GM21526 (cell line): ENCODE data around the gene PTPA.

Experiments
- ATAC-seq: cut with Tn5 transposase; IDR thresholded peaks from one replicate; pipeline ENCODE4 v1.9.1; 2021; ENCODE audit warnings: moderate library complexity; ENCODE audit not compliant: unreplicated experiment, low FRiP score

PTPA gene

DNA sequence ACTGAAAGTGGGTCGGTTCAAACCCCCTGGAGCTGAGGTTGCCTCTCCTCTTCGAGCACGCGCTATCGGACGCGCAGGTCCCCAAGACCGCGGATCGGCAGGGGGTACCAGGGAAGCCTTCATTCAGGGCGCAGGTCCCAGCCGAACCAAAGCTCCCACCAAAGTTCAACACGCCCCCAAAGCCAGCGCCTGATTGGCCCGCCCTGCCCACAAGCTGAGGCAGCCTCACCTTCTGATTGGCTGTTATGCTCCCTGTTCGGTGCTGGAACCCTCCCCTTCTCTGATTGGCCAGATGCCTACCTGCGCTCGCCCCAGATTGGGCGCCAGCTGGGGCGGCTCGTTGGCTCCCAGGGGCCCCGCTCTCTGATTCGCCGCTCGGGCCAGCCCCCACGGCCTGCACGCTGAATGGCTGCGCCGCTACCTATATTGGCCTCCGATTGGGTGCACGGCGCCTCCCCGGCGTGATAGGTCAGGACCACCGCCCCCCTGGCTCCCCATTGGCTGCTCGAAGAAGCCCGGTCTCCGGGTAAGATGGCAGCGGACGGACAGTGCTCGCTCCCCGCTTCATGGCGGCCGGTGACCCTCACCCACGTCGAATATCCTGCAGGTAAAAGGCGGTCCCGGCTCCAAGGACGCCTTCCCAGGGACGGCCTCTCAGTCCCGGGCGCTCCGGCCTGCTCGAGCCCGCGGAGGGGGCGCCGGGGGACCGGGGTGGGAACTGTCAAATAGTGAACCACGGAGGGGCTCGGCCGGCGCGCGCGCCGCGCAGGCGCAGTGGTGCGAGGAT is 30.4 kb upstream of the PTPA start, which contains the start of gene DOLPP1:
Gene DOLPP1 (plus strand): TSS at position 511 of the 787 bp plus-strand sequence. CDS start 21 bp downstream, at position 532.
- peak; percentile 85 for ATAC-seq

DNA sequence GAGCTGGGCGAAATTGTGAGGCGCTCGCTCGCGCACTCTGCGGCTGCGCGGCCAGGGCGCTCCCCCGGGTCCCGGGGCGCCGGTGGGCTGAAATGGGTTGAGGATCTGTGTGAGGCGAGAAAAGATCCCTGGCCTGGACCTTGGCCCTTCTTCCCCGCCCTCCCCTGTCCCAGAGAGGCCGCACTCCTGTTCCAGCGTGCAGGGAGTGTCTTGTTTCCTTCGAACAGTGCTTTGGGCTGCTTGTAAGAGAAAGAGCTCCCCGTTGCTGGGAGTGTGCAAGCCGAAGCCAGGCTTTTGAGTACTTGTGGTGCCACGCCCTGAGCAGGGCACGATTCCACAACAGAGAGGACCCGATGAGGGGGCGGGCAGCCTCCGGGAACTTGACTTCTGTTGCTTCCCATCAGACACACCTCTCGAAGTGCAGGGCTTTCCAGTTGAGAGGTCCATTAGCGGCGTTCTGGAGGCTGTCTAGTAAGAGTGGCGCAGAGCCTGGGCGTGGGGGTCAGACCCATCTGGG is 29.8 kb upstream of the PTPA start:
- no peak for ATAC-seq

DNA sequence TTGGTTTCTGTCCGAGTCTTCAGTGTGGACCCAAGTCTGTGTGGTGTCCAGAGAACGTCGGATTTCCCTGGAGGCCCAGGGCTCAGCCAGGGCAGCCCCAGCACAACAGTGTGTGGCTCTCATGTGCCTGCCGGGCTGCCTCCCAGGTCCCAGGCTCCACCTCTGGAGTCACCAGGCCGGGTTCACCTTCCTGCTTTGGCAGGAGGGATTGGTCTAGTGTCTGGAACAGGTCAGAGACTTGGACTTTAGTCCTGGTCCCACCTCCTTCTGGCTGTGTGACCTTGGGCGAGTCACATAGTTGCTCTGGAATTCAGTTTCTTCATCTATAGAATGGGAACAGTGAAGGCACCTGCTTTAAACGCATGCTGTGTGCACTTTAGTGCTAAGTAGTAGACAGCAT is 27.1 kb upstream of the PTPA start:
- no peak for ATAC-seq

DNA sequence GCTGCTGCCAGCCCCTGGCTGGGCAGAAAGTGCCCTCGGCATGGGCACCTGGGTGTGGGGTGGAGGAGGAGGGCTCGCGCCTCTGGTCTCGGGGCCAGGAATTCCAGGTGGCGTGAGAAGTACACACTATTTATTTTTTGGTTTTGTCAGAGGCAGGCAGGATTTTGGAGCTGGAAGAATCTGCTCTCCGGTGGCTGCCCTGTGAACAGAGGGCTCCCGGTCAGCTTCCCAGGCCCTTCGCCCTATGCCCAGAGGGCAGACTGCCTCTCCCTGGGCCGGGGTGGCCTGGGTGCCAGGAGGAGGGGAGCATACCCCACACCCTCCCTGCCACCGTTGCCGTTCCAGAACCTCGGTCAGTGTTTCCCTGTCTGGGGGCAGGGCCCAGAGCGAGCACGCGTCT is 22.0 kb upstream of the PTPA start:
- ATAC-seq, result no peak

DNA sequence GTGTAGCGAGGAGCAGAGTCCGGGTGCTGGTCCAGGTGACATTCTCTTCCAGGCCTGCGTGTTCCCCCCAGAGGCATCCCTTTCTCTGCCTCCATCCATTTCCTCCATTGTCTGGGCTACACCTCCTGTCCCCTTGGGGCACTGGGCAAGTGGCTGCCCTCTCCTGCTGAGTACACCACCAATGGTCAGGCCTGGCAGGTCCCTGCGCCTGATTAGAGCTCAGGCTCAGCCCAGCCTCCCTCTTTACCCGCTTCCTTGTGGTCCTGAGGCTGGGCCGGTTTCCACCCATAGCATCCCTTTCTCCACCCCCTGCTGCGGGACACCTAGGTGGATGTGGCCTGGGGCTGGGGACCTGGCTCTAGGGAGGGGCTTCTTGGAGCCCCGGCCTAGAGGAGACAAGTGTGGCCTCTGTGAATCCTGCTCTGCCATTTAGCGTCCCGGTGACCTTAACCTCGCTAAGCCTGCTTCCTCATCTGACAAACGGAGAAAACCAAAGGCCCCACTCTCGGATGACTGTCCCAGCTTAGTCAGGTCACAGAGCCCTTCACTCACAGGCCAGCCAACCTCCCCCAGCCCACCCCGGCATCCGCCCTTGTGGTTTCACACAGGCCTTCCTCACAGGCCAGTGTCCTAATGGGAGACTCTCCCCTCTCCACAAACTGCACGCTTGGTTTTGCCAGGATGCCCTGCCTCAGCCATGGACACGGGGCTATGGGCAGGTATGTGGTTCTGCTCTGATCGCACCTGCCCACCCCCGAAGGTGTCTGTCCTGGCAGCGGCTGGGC is 17.4 kb upstream of the PTPA start:
- no peak for ATAC-seq

DNA sequence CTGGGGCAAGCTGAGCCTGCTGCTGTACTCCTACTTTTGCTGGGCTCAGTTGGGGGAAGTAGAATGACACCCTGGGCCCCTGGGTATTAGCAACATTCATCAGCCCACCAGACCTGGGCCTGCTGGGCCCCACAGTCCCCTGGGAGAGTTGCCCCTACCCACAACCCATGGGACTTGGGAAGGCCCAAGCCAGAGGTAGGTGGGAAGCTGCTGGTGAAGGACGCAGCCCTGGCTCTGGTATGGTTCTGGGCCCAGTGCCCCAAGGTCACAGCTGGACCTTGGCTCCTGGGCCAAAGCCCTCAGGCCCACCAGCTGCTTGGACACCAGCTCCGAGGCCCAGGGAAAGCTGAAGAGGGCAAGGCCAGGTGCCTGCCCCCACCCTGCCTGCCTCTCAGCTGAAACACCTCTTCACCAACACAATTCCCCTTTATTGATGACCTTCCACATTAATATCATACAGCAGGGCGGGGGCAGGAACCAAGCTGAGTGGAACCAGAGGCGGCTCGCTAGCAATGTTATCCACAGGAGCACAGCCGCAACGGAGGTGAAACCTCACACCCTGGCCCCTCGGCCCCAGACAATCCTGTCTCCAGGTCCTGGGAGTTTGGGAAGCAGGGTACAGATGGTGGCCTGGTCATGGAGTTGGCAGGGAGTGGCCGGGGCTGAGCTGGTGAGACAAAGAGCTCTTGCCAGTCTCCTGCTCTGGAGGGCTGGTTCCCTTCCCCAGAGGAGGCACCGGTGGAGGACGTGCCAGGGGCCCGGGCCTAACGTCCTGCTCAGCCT is 16.6 kb upstream of the PTPA start:
- ATAC-seq, result no peak

DNA sequence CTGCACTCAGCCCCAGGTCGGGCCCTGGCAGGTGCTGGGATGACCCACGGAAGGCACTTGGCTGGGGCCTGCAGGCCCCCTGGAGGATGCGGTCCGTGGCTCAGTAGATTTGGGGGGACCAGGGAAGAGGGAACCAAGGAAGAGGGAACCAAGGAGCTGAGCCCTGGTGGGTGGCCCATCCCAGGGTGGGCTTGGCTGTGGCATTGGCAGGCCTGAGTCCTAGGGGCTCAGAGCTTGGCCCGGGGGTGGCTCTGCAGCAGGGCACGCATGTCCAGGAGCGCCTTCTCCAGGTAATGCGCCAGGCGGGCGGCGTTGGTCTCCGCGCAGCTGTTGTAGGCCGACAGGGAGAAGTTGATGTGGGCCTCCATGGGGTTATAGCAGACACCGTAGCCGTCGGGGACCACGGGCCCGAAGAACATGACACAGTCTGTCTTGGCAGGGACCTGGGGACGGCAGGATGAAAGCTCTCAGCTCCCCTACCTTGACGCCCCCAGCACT is 16.0 kb upstream of the PTPA start:
- ATAC-seq, result no peak

DNA sequence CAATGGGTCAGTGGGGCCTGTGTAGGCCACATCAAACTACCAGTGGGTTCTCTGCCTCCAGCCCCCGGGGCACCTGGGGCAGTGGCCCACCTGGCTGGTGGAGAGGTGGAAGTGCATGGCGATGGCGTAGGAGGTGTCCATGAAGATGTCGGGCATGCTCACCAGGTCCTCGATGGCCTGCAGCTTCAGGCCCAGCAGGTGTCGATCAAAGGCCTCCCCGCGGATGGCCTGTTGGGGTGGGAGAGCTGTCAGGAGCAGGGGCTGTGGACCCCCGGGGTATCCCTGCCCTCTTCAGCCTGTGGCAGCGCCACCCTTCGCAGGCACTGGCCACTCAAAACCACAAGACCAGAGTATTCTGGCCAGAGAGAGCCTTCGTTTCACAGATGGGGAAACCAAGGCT is 15.3 kb upstream of the PTPA start:
- ATAC-seq, result no peak

DNA sequence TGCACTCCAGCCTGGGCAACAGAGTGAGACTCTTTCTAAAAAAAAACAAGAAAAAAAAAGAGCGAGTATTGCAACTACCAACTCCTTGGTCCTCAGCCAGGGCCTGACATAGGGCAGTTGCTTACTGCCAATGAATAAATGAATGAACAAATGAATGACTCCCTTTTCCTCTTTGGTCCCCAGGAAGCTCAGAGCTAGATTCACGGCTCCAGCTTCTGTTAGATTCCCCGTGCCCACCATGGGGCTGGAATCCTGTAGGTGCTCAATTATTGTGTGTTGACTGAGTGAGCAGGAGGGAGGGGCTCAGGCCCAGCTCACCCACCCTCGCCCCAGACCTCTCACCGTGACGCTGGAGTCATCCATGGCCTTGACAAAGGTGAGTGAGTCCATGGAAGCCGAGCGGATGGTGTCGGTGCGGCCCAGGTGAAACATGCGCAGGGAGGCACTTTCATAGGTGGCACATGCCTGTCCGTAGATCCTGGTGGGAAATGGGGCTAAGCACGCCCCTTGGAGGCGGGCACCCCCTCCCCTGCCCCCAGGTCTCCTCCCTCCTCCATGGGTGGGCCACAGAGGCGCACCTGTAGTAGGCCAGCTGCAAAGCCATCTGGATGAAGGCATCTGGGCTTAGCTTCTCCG is 13.4 kb upstream of the PTPA start:
- ATAC-seq, result no peak

DNA sequence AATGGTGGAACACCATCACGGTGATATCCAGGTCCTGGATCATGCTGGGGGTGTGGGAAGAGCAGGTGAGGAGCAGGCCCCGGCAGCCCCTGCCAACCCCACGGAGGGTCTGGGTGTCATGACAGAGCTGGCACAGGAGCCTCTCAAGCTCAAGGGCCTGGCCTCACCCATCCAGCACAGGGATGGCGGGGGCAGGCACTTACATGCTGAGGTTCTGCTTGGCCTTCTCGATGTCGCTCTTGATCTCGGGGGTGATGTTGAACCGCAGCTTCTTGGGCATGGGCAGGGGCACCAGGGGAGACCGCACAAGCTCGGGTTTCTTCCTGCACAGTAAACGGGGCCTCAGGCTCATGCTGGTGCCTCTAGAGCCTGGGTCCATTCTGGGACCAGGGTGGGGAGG is 12.9 kb upstream of the PTPA start:
- ATAC-seq, result no peak

DNA sequence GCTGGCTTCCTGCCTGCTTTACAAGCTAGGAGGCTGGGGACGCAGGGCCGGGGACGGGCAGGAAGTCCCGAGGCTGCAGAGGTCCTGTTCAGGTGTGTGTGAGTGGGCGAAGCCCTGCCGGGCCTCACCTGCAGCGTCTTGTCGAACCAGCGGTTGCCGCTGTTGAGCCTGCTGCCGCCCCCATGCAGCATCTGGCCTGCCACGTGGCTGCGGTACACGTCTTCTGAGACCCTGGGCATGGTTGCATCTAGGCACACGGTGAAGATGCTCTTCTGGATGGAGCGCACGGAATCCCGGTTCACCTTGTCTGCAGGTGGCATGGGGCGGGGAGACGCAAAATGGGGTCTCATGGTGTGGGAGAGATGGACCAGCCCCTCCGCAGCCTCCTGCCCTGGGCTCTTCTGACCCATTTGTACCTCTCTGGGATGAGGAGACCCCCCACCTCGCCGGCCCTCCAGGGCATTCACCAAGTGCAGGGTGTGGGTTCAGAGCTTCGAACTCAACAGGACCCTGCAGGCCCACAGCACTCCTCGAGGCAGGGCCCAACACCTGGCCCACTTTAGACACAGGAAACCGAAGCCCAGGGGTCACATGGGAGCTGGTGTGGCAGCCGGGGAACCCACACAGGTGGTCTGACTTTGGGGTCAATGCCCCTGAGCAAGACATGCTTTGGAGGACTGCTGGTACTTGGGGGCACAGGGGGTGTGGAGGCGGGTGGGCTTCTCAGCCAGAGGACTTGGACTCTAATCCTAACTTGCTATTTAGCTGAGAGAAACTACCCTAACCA is 10.6 kb upstream of the PTPA start:
- ATAC-seq, result no peak

DNA sequence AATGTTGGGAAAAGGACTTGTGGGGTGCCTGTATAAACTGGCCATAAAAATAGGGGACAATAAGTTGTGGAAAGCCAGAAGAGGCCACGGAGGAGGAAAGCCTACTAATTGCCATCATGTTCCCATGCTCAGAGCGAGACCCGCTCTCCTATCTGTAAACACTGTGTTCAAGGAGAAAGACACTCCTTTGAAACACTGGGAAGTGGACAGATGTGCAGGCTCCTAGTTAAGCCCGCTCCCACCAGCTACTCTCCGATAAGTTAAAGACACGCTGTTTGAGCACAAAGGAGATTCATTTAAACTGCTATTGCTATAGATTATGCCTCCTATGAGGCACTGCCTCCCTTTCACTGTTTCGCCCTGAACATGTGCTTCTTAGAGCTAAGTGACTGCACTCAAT is 9.9 kb upstream of the PTPA start:
- no peak for ATAC-seq

DNA sequence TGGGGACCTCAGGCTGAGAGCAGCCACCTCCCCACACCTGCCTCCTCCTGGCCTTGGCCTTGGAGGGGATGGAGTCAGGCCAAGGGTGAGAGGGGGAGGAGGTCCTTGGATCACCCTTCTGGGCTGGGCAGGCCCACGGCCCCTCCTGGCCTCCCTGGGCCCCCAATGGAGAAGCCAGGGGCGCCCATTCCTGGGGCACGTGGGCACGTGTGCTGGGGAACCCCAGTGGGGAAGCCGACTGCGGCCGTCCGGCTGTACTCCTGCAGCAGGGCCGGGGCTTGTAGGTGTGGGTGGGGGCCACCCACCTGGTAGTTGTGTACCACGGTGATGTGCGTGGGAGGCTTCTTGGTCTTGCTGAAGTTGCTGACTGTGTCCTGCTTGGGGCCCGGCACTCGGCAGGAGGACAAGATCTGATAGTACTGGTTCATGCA is 9.1 kb upstream of the PTPA start:
- no peak for ATAC-seq

DNA sequence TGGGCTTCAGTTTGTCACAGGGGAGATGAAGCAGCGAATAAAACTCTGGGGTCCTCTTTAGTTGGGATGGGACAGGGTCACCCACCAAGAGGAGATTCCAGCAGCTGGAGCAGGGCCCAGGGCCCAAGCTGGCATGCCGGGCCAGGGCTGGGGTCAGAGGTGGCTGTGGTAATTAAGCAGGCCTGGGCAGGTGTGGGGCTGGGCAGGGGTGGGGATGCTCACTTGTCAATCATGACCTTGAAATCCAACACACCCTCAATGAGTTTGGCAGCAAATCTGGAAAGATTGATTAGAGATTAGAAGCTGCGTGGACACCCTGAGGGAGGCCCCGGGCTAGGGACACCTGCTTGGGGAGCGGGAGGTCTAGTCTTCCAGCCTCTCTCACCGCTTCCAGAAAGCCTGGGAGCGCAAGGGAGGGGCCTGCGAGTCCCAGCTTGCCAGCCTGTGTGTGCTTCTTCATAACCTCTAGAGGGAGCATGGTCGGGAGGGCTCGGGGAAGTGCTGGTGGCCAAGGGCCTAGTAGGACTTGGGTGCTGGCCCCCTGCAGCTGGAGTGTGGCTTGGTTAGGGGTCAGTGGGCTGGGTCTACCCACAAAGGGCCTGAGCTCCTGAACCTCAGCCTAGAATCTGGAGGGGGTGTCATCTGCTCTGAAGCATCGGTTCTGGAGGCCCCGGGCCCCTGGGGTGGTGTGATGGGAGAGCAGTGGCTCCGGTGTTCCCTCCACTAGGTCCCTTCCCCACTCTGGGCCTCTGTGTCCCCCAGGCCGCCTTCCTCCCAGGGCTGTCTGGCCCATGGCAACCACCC is 8.2 kb upstream of the PTPA start:
- ATAC-seq, result no peak

DNA sequence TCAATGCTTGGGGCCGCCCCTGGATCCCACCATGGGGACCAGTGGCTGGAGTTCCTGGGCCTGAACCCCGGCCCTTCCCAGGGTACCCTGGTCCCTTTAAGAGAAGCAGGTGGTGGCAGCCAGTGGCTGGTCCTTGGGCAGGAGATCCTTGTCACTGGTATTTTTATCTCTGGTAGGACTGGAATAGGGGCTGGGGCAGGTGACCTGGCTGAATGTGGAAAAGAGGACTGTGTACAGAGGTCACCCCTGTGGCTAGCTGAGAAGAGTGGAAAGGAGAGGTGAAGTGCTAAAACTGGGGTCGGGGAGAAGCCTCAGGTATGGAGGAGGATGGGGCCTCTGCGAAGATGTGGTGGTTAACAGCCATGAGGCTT is 7.6 kb upstream of the PTPA start:
- no peak for ATAC-seq

DNA sequence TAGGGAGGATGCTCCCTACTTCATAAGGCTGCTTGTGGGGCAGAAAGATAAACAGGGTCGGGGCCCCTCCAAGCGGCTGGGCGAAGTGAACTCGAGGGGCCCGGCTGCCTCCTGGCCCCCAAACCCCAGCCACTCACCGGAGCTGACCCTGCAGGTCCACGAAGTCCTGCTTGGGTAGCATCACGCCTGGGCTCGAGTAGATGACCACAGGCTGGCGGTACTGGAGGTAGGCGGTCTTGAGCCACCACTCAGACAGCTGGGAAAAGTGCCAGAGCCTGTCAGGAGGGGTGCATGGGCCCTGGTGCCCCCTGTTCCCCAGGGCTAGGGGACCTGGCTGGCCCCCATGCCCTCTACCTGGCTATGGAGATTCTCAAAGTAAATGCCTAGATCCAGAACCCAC is 7.2 kb upstream of the PTPA start:
- ATAC-seq, result no peak

DNA sequence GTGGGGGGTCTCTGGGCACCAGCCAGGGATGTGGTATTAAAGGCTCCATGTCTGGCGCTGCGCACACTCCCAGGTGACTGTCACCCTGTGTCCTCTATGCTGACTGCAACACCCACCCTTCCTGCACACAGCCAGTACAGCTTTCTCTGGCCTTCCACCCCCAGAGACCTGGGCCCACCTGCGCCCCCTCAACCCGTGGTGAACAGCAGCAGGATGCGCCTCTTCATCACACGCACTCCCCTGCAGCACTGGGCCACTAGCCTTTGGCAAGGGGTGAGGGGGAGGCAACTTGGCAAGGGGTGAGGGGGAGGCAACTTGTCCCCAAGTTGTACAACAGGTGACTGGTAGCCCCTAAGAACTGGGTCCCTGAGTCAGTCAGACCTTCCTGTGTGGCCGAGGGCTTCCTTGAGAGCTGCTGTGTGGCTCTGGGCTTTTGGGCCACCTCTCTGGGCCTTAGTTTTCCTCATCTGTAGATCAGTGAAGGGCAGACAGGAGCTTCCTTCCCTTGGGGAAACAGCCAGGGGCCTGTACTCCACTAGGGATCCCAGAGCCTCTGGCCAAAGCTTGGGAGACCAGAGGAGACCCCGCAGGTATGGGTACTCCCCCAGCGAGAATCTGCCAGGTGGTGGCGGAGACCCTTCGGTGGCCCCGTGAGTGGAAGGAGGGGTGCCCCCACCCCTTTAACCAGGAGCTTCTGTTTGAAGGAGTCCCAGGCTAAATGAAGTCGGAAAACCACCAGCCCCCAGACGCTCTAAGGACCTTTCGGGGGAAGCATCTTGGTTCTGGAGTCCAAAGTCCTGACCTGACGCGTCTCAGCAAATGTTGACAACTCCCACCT is 5.1 kb upstream of the PTPA start:
- ATAC-seq, result no peak

DNA sequence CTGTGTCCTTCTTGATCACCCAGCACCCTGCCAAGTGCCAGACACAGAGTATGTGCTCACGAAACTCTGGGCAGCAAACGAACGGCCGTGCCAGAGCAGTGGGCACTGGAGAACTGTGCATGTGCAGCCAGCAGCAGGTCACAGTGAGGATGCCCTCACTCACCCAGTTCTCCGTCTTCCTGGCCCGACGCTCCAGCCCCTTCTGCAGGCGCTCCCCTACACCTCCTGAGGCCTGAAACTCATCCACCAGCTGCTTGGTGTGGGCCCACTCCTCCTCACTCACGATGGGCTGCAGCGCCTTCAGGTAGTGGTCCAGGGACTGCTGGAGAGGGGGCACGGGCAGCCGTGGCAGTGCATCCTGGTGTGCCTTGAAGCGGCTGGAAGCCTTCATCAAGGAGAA is 3.6 kb upstream of the PTPA start:
- ATAC-seq, result no peak
